C1 segment of cervical spinal cord (tissue), 14 donors: ENCODE measurements around the gene DYNLT5.
"Not testable (repeated sequence)": the region's sequence is repeated elsewhere in the genome, so short reads cannot be mapped to it uniquely, and the experiment has no call there.

Experiments used
- DNase-seq, 14 donors: peaks; one replicate each; lab custom pipeline; 2025; lab: John Stamatoyannopoulos, UW

DYNLT5 gene

DNA sequence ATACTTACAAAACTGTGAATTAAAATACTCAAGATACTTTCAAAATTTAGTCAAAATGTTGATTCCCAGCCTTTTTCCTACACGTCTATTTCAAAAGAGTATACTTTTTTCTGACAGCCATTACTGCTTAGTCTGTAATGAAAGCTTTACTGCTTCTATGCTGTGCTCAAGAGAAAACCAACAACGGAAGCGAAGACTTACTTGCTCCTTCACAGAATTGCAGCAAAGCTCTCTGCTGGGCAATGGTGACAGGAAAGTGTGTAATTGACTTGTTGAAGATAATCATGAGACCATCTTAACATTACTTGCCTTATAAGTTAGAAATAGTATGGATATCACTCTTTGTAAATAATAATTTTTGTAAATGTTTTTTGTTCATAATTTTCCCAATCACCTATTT lies 1.7 kb upstream of the DYNLT5 start:
- no peak for DNase-seq

DNA sequence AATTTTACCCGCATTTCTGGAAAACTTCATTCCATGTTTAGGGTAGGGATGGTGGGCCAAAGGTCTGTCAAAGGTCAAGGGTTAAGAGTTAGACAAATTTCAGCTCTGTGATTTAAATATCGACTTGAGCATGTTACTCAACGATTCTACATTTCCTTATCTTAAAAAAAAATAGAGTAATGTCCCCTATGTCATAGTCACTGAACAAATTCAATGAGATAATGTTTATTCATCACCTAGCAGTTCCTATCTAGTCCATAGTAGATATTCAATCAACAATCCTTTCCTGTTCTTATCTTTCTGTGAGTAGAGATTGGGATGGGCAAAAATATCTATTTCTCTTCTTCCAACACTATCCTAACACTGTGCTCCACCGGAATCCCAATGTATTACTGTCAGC lies 1.1 kb upstream of the DYNLT5 start:
- no peak for DNase-seq

DNA sequence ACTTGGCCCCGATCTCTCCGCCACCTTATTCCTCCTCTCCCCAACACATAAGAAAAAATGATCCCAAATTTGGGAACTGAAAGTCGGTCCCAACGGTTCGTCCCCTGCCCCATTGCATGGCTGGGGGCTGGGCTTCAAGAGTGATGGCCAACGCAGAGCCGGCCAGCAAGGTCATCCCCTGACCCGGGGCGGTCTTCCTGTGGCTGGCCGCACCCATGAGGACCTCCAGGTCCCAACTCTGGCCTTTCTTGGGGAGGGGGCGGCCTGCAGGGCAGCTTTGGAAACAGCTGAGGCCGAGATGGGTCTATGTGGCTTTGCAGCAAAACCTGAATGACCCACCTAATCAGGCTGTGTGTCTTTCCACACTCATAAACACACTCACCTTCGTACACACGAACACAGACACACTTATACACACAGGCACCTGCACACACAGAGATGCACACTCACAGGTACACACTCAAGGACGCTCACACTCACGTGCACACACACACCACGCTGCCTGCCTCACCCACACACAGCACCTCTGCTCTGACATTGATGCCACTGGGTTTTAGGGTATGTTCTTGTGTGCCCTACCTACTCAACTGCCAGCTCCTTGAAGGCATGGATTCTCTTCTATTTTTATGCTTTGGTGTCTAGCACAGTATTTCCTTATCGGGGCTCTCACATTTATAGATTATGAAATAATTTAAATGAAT lies 562 bp downstream of the DYNLT5 start:
- DNase-seq, result peak in 1 of 14 donors; percentile 49

DNA sequence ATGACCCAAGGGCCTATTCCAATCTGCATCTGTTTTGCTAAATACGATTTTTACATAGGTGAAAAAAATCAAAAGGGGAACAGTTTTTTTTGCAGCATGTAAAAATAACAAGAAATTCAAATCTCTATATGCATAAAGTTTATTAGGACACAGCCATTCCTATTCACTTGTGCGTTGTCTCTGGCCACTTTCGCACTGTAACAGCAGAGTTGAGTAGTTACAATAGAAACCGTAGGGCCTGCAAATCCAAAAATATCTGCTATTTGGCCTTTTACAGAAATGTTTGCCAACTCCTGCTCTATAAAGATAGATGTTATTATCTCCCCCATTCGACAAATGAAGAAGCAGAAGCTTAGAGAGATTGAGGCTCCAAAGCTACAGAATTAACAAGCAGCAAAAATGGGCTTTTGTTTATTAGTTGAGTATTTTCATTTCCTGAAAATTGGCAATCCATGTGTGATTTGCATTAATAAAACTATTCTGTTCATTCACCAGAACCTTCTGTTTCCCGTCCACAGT lies 5.5 kb downstream of the DYNLT5 start:
- no peak for DNase-seq

DNA sequence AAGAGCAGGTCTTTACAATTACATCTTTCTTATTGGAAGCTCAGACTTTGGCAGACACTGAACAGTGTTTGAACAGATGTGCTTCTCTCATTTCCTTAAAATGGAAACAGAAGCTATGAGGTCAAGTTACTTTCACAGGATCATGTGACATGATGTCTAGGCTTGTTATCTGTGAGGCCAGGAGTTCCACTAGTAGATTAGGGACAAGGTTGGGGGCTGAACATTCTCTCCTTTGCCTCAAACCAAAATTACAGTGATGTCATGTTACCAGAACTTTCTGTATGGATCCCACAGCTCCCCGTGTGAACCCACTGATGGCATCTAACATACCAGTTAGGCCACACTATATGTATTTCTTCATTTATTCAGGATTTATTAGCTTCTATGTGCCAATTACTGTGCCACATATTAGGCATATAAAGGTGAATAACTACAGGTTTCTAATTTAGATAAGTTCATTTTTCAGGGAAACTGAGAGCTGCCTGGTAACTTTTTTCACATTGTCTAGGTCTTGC lies 6.0 kb downstream of the DYNLT5 start:
- DNase-seq, result no peak

DNA sequence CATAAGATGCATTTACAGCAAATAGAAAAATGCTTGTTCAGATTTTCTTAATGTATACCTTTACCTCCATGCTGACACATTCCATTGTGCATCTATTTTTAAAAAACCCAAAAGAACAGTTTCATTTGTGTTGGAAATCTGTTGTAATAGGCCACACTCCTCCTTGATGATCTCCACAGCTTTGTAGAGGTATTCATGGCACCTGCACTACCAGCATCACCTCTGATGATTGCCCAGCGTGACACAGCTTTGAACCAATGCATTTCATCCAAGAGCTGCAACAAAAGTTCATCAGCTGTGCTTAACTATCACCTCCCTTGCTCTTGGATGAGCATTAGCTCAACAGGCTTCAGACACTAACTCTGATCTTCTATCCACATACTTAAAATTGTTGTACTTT lies 8.2 kb downstream of the DYNLT5 start:
- DNase-seq, result no peak

DNA sequence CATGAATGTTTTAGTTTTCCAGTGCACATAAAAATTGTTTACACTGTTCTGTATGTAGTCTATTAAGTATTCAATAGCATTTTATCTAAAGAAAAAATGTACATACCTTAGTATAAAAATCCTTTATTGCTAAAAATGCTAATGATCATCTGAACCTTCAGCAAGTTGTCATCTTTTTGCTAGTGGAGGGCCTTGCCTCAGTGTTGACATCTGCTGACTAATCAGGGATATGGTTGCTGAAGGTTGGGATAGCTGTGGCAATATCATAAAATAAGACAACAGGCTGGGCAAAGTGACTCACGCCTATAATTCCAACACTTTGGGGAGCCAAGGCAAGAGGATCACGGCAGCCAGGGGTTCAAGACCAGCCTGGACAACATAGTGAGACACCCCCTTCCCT lies 9.0 kb downstream of the DYNLT5 start:
- no peak for DNase-seq

DNA sequence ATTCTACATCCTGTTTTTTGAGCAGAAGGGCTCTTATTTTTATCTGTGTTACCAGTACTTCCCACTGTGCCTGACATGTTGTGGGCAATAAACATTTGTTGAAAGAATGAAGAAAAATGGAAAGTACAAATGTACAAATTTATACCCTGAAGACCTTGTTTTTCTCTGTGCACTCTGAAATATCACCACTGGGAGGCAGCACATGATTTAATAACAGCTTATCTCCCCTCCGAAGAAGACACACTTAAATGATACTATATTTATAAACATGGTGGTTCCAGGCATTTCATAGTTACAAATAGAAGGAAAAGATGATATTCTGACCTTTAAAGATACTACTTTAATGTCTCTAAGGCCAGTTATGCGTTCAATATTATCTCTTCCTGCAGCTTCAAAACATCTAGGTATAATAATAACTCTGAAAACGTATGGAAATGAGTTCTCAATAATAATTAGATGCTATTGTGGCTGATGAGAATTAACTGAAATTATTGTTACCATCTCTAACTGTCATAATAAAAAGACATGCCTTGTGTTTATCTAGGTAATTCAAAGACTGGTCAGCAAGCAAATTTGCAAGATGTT lies 12.8 kb downstream of the DYNLT5 start:
- DNase-seq, result peak in 1 of 14 donors; percentile 10

DNA sequence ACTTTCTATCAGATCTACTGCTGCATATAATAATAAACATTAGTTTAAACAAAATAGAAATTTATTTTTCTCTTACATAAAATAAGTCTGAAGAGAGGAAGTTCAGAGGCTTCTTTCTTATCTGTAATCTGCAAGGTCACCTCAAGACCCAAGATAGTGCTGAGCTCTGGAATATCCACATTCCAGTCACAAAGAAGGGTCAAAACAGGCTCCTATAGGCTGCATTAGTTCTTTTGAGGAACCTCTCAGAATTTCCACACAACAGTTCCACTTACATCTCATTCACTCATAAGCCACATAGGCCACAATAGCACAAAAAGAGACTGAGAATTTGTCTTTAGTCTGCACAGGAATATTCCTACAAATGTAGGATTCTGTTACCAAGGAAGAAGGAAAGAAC lies 15.4 kb downstream of the DYNLT5 start:
- DNase-seq, result no peak

DNA sequence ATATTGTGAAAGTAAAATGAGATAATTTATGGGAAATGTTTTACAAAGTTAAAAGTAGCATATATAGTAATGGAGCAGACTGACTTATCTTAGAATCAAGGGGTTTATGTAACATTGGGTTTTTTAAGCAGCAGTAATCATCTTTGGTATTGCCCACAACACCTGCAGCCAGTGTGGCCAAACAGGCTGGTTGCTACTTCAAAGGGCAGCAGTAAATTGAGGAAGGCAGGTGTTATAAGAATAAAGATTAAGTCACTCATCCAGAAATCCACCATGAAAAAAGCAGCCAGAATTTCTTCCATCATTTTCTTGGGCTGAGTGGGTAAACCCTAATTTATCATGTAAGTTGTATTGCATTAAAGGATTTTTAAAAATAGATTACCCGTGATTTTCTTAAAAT lies 16.7 kb downstream of the DYNLT5 start:
- DNase-seq, result no peak

DNA sequence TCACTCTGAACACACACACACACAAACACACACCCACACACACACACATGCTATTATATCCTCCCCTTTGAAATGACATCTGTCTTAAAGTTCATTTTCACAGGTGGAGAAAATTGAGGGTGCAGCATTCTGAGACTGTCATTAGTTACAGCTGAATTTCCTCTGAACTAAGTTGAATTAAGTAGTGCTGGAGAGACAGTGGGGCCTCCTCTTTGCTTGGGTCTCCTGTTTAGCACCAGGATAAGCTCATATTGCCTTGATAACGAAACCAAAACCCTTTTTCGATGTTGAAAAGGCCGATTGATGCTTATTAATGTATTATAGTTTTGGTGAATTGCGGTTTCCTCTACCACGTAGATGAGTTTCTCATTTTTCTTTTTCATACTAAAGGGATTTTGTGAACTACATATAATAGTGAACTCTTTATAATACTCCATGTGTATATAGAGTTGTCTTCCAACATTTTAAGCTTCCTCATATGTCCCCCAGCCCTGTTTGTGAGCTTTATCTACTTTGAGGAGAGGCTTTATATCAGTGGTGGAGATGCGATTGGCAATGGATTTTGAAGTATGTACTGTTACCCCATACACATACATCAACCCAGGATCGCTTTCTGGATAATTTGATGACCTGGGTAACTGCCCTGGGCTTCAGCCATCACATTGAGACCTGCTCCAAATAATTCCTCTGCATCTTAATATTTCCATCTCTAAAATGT lies 17.4 kb downstream of the DYNLT5 start:
- no peak for DNase-seq

DNA sequence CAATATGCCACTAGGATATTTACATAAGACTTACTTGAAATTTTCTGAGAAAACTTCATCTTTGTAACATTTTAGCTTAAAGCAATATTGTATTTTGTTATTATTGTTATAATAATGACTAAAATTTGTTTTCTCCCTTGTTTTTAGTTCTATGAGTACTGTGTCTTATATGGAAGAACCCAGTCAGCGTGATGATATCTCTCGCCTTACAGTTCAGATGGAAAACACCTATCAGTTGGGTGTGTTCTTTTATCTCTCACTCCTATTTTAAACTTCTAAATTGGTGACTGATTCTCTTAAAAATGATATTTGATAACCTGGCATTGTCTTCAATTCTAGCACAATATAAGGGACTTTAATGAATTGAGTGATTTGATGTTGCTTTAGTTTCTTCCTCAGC lies 18.0 kb downstream of the DYNLT5 start:
- no peak for DNase-seq

DNA sequence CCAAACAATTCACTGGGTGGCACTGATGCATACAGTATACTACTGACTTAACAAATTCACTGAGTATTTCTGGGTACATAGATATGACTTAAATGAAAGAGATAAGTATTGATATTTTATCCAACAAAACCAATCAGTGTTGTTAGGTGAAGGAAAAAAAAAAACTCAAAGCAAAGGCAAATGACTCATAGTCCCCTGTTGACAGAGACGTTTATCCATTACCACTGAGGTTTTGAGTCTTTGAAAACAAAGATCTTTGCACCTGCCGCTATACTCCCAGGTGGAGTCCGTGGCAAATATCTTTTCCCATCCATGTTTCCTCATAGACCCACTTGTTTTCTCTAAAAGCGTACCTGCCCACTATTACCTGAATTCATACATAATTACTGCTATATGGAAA lies 18.4 kb downstream of the DYNLT5 start:
- DNase-seq, result no peak

DNA sequence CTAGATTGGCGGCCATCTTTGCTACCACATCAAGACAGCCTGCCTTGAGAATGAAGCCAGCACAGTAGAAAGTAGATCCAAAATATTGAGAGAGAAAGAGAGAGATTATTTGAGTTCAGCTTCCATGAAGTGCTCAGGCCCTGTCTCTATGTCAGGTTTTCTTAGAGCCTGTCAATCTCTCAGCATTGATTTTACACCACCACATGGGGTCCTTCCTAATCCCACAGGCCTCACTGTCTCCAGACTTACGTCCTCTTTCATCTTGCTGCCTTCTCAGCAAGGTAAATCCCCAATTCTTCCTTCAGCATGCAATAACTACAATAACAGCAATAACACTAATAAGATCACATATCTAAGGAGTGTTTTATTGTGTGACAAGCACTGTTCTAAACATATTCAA lies 21.0 kb downstream of the DYNLT5 start:
- DNase-seq, result no peak

DNA sequence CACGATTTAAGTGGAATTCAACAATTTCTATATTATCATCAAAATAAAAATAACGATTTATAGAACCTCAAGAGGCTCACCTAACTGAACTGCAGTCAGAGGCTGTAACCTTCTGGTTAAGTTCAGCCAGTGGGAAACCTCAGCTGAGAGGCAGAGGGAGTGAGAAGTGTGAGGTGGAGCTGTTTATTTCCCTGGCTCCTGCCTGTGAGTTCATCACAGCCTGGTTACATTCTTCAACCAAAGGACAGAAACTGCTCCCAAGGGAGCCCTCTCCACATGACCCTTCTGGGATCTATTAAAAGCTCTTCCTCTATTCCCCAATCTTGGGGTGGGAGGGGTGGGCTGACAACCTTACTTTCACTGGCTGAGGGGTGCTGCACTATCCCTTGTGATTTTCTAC lies 22.2 kb downstream of the DYNLT5 start:
- DNase-seq, result no peak

DNA sequence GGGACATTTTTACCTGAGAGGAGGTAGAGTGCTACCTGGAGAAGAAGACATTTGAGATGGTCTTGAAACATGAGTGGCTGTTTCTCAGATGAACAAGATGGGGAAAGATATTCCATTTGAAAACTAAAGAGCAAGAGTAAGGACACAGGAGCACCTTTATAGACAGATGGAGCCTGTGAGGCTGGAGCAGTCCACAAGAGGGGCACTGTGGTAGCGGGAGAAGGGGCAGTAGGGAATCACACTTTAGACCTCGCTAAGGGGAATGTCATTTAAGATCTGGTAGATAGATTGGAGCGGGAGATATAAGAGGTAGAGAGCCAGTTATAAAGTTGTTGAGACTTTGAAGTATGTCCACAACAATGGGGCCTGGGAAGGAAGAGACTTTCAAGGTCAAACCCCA lies 23.4 kb downstream of the DYNLT5 start:
- no peak for DNase-seq

DNA sequence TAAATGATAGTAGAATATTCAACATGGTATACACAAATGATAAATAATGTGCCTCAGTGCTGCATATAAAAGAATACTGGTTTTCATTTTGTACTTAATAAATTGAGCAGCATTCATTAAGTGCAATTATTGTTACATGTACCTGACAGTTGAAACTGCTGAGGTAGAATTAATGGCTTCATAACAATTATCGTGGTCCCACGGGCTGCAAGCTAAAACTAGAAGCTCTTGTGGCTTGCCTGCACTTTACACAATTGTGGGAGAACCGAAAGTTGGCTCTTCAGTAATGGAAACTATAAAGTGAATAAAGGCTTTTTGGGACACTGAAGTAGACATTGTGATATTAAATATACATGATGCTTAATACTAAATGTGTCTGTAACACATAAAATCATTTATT lies 25.6 kb downstream of the DYNLT5 start:
- no peak for DNase-seq

DNA sequence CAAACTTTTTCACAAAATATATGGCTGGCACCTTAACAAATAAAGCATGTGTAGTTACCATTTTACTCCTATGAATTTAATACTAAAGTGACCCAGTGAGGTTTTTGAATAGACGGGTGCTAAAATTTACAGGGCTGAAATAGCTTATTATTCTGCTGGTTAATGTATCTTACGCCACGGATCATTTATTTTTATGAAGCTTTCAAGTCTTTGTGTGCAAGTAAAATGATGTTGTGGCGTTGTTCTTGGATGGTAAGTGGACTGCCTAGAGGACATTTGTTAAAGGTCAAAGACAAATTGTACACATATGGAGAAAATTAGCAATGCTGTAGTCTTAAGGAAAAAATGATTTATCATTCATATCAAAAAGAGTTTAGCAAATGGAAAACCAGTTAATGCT lies 26.0 kb downstream of the DYNLT5 start:
- no peak for DNase-seq

DNA sequence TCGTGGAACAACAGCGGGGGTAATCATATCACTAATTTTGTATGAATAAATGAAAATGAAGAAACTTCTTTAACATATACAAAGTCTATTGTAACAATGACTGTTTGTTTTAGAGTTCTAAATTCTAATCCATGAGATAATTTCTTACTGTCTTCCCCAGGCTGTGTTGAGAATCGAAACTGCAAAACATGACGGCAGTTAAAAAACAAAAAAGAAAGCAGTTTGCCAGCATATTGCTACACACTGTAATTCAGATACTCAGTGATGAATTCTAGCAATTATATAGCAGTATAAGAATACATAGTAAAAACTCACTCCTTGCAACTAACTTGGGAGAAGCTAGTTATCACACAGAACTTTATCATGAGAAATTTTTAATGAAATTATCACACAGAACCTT lies 26.7 kb downstream of the DYNLT5 start:
- DNase-seq, result no peak

DNA sequence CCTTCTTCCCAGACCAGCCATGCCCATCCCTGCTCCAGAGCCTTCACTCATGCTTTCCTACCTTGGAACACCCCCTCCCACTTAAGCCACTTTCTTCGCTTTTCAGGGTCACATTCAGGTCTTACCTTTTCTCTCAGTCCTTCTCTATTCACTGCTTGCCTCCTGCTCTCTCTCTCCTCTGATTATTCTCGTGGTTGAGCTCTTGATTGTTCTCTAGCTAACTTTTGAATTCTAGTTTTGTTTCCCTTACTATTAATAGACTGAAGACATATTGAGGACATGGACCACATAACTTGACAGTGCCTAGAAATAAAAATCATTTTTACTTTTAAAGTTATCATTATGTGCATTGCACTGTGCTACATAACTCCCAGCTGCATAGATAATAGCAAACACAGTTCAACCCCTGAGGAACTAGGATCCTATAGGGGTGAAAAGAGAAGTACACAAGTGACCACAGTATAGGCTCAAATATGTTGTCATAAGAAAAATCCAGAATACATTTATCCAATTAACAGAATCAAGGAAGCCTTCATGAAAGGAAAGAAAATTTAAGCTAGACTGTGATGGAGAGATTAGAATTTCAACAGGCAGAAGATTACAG lies 27.3 kb downstream of the DYNLT5 start:
- DNase-seq, result no peak

DNA sequence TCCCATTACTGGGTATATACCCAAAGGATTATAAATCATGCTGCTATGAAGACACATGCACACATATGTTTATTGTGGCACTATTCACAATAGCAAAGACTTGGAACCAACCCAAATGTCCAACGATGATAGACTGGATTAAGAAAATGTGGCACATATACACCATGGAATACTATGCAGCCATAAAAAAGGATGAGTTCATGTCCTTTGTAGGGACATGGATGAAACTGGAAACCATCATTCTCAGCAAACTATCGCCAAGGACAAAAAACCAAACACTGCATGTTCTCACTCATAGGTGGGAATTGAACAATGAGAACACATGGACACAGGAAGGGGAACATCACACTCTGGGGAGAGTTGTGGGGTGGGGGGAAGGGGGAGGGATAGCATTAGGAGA lies 33.5 kb downstream of the DYNLT5 start:
- not testable (repeated sequence) for DNase-seq

DNA sequence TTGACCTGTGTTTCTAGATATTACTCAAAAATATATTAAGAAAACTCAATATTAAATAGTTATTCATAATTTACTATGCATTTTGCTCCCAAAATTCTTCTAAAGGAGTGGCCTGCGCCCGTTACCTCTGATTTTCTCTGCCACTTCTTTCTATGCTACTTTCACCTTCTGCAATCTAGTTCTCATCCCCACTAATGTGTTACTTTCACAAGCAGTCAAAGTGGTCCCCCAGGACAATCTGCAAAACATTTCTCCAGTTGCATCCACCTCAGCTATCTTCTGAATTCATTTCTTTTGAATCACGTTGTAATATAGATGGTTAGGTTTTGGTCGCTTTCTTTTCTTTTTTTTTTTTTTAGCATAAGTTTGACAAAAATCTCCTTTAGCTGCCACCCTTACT lies 35.4 kb downstream of the DYNLT5 start:
- no peak for DNase-seq
